Smooth muscle cell (in vitro differentiated cells): ENCODE data around the gene SEMG2. TPM values are rescaled to one million over a fixed set of nuclear protein-coding genes. Genes with fewer than 3 reads are reported as not detected.

Source experiments
- DNase-seq: peaks from one replicate; lab custom pipeline; 2025; ENCODE audit not compliant: unreplicated experiment; lab: John Stamatoyannopoulos, UW
- H2AFZ ChIP-seq: fragments of 200-600 bp; sonication (generic); 2 replicates; pipeline ENCODE4 v1.6.0; 2016; ENCODE audit warnings: antibody characterized with exemption, low read depth, mild to moderate bottlenecking
- H3F3A ChIP-seq: fragments of 200-600 bp; sonication (generic); 2 replicates; pipeline ENCODE4 v1.6.0; 2017; ENCODE audit warnings: antibody characterized with exemption, low read depth
- H3K27ac ChIP-seq: fragments of 200-600 bp; sonication (generic); 2 replicates; pipeline ENCODE4 v1.5.1; 2016; ENCODE audit warnings: low read depth, mild to moderate bottlenecking
- H3K27me3 ChIP-seq: fragments of 200-600 bp; sonication (generic); 2 replicates; pipeline ENCODE4 v1.6.1; 2016; ENCODE audit warnings: low read depth, mild to moderate bottlenecking
- H3K36me3 ChIP-seq: fragments of 200-600 bp; sonication (generic); 2 replicates; pipeline ENCODE4 v1.5.1; 2016; ENCODE audit warnings: low read depth
- H3K4me1 ChIP-seq: fragments of 200-600 bp; sonication (generic); 2 replicates; pipeline ENCODE4 v1.5.1; 2016; ENCODE audit warnings: low read depth
- H3K4me2 ChIP-seq: fragments of 200-600 bp; sonication (generic); 2 replicates; pipeline ENCODE4 v1.6.0; 2016; ENCODE audit warnings: mild to moderate bottlenecking
- H3K4me3 ChIP-seq: fragments of 200-600 bp; sonication (generic); 2 replicates; pipeline ENCODE4 v1.5.1; 2016; ENCODE audit warnings: mild to moderate bottlenecking
- H3K79me2 ChIP-seq: fragments of 200-600 bp; sonication (generic); 2 replicates; pipeline ENCODE4 v1.6.0; 2016; ENCODE audit warnings: low read depth, mild to moderate bottlenecking
- H3K9ac ChIP-seq: fragments of 200-600 bp; sonication (generic); 2 replicates; pipeline ENCODE4 v1.6.0; 2016; ENCODE audit warnings: low read depth
- H3K9me3 ChIP-seq: fragments of 200-600 bp; sonication (generic); replicated peaks from 2 replicates; pipeline ENCODE4 v1.5.1; 2016; ENCODE audit warnings: low read depth
- H4K20me1 ChIP-seq: fragments of 200-600 bp; sonication (generic); 2 replicates; pipeline ENCODE4 v1.6.0; 2016; ENCODE audit warnings: low read depth
- WGBS: methylation state at CpG from one replicate; pipeline ENCODE4 v1.1.7; 2016; ENCODE audit warnings: low lambda C conversion rate; 5-methylcytosine and 5-hydroxymethylcytosine counted together
- polyA plus RNA-seq: library from polyadenylated mRNA; unstranded; fragments of >200 nt; fragmentation: Nextera tagmentation; extraction: Ambion mirVana; gene quantifications from 2 replicates; pipeline ENCODE4 v1.2.1, GENCODE V29; 2016
- total RNA-seq: library from RNA; depleted of rRNA; stranded (reverse); fragments of >200 nt; gene quantifications from 2 replicates; pipeline ENCODE4 v1.2.3, GENCODE V29; 2014
- TF ChIP-seq, protein P1 (sequence below): fragments of 200-600 bp; sonication (generic); IDR thresholded peaks from 2 replicates; pipeline ENCODE4 v1.5.1; 2017; ENCODE audit warnings: borderline replicate concordance, mild to moderate bottlenecking, antibody characterized with exemption; ENCODE audit not compliant: insufficient read depth, poor library complexity, severe bottlenecking

SEMG2 gene
- total and polyA plus RNA-seq, 2 experiments from 2014 or later = not detected

DNA sequence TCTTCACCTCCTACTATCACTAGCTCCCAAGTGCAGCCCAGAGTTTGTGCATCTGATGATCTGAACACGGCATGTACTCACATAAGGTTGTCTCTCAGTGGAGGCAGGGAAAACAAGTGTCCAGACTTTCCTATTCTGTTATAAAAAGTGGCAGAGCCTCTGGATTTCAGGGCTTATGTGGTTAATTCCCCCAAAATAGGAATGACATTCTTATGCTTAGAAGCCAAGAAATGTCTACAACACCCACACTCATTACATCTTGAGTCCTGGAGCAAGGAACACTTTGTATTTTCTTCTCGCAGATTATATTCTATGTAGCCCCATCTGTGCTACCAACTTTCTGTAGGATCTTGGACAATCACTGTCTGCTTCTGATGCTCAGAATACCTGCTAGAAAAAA is 27.8 kb upstream of the SEMG2 start:
- TF ChIP-seq, protein P1, sequence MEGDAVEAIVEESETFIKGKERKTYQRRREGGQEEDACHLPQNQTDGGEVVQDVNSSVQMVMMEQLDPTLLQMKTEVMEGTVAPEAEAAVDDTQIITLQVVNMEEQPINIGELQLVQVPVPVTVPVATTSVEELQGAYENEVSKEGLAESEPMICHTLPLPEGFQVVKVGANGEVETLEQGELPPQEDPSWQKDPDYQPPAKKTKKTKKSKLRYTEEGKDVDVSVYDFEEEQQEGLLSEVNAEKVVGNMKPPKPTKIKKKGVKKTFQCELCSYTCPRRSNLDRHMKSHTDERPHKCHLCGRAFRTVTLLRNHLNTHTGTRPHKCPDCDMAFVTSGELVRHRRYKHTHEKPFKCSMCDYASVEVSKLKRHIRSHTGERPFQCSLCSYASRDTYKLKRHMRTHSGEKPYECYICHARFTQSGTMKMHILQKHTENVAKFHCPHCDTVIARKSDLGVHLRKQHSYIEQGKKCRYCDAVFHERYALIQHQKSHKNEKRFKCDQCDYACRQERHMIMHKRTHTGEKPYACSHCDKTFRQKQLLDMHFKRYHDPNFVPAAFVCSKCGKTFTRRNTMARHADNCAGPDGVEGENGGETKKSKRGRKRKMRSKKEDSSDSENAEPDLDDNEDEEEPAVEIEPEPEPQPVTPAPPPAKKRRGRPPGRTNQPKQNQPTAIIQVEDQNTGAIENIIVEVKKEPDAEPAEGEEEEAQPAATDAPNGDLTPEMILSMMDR = no peak
- Histone ChIP-seq H4K20me1 (no peaks in the 10 kb centered on the region), H3F3A (no peaks in the 10 kb centered on the region), H3K4me1 (no peaks in the 10 kb centered on the region), H3K9me3 (no peaks in the 10 kb centered on the region), H3K4me2 (no peak overlapping the region), H3K27ac (no peak overlapping the region), H3K36me3 (no peaks in the 10 kb centered on the region), H3K79me2 (no peaks in the 10 kb centered on the region), H2AFZ (no peak overlapping the region), H3K9ac (no peak overlapping the region), H3K27me3 (peaks cover 4% of the 10 kb centered on the region), H3K4me3 (no peak overlapping the region)
- 83% methylated on average over 2 of the region's 2 CpGs for WGBS
- no peak for DNase-seq

DNA sequence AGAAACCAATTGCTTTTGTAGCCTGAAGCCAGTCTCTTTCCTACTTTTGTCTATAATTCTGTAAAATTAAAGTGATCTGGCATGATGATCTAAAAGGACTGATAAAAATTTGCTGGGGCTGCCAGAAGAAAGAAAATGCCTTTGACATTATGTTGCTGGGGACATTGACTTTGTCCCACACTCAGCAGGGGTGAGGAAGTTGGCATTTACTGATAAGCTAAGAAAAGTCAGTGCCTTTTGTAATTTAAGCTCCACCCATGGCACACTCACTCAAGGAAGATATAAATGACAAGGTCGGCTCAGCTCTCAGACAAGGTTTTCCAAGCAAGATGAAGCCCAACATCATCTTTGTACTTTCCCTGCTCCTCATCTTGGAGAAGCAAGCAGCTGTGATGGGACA is 14.4 kb upstream of the SEMG2 start, which contains the start of gene SEMG1:
Gene SEMG1, plus strand, starts transcription at position 309 of the 400 bp plus-strand sequence. Its CDS starts 21 bp downstream, at position 330.
- H3K4me2 ChIP-seq = no peak within 1 kb of the TSS
- H4K20me1 ChIP-seq = no peaks in the 10 kb centered on the region
- no peak within 1 kb of the TSS for H3K4me3 ChIP-seq
- no peak within 1 kb of the TSS for H3K27ac ChIP-seq
- no peak for DNase-seq
- no peak within 1 kb of the TSS for H2AFZ ChIP-seq
- H3K36me3 ChIP-seq = no peaks in the 10 kb centered on the region
- TF ChIP-seq, protein P1 = no peak
- H3K9ac ChIP-seq = no peak within 1 kb of the TSS
- no peaks in the 10 kb centered on the region for H3F3A ChIP-seq
- peaks cover 6% of the 10 kb centered on the region for H3K27me3 ChIP-seq
- WGBS = 50% methylated on average over 1 of the region's 1 CpG
- no peaks in the 10 kb centered on the region for H3K9me3 ChIP-seq
- H3K79me2 ChIP-seq = no peaks in the 10 kb centered on the region
- H3K4me1 ChIP-seq = no peaks in the 10 kb centered on the region

DNA sequence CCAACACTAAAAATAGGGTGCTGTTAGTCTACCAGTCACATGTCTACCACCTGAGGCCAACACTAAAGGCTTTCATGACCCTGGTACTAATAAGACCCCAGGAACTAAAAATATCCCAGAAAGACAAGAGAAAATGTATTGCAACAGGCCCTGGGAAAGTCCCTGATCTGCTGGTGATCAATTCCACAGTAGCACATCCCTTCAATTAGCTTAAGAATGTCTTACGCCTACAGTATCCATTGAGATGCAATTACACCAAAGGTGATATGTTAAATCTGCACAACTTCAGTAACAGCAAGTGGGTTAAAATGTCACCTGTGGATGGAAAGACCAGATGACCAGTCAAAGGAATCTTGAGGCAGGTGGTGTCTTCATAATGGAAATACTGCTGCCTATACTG is 11.2 kb upstream of the SEMG2 start:
- Histone ChIP-seq H3K9ac (no peak overlapping the region), H3F3A (no peaks in the 10 kb centered on the region), H3K4me3 (no peak overlapping the region), H4K20me1 (no peaks in the 10 kb centered on the region), H2AFZ (no peak overlapping the region), H3K9me3 (no peaks in the 10 kb centered on the region), H3K4me2 (no peak overlapping the region), H3K79me2 (no peaks in the 10 kb centered on the region), H3K27ac (no peak overlapping the region), H3K4me1 (no peaks in the 10 kb centered on the region), H3K27me3 (peaks cover 11% of the 10 kb centered on the region), H3K36me3 (no peaks in the 10 kb centered on the region)
- 89% methylated on average over 1 of the region's 1 CpG for WGBS
- TF ChIP-seq, protein P1 = no peak
- DNase-seq = no peak

DNA sequence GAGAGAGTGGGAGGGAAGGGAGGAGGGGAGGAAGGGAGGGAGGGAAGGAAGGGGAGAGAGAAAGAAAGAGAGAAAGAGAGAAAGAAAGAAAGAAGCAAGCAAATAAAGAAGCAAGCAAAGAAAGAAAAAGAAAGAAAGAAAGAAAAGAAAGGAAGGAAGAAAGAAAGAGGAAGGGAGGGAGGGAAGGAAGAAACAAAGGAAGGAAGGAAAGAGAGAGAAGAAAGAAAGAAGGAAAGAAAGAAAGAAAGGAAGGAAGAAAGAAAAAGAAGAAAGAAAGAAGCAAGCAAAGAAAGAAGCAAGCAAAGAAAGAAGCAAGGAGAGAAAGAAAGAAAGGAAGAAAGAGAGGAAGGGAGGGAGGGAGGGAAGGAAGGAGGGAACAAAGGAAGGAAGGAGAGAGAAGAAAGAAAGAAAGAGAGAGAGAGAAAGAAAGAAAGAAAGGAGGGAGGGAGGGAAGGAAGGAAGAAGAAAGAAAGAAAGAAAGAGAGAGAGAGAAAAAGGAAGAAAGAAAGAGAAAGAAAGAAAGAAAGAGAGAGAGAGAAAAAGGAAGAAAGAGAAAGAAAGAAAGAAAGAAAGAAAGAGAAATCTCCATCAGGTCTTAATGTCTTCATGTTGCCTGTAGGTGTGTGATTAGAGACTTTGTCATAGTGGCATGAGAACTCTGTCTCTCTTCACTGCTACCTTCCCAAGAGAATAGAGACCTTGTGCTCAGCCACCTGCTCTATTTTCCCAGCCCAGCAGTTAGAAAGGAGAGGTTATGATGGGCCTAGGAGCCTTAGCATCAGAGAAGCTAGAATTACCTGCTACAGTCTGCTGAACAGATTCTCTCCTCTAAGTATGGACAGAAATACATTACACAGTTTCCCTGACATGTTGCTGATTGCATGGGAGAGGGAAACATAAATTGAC is 9.4 kb upstream of the SEMG2 start:
- no peaks in the 10 kb centered on the region for H3K79me2 ChIP-seq
- no peak overlapping the region for H3K9ac ChIP-seq
- H3K4me1 ChIP-seq = no peaks in the 10 kb centered on the region
- TF ChIP-seq, protein P1 = no peak
- H3F3A ChIP-seq = no peaks in the 10 kb centered on the region
- H3K9me3 ChIP-seq = no peaks in the 10 kb centered on the region
- H3K36me3 ChIP-seq = no peaks in the 10 kb centered on the region
- peaks cover 11% of the 10 kb centered on the region for H3K27me3 ChIP-seq
- H3K4me3 ChIP-seq = no peak overlapping the region
- H3K27ac ChIP-seq = no peak overlapping the region
- DNase-seq = no peak
- H3K4me2 ChIP-seq = no peak overlapping the region
- no peak overlapping the region for H2AFZ ChIP-seq
- no peaks in the 10 kb centered on the region for H4K20me1 ChIP-seq
